Measurements from ENCODE around the gene CATSPERD. TPM values are rescaled to one million over a fixed set of nuclear protein-coding genes. Genes with fewer than 3 reads are reported as not detected.

CATSPERD gene
- total and polyA plus RNA-seq, 2 of the 4 experiments (the other 2 are of a cell fraction) = not detected

GRCh38 chr19:5786593-5787408 is 66.4 kb downstream of the CATSPERD start (continued):
- no peak for TF ChIP-seq MXI1 (IDR thresholded peaks at IDR 0.05; ENCODE audit: borderline replicate concordance, low read depth, low read length)

DNA sequence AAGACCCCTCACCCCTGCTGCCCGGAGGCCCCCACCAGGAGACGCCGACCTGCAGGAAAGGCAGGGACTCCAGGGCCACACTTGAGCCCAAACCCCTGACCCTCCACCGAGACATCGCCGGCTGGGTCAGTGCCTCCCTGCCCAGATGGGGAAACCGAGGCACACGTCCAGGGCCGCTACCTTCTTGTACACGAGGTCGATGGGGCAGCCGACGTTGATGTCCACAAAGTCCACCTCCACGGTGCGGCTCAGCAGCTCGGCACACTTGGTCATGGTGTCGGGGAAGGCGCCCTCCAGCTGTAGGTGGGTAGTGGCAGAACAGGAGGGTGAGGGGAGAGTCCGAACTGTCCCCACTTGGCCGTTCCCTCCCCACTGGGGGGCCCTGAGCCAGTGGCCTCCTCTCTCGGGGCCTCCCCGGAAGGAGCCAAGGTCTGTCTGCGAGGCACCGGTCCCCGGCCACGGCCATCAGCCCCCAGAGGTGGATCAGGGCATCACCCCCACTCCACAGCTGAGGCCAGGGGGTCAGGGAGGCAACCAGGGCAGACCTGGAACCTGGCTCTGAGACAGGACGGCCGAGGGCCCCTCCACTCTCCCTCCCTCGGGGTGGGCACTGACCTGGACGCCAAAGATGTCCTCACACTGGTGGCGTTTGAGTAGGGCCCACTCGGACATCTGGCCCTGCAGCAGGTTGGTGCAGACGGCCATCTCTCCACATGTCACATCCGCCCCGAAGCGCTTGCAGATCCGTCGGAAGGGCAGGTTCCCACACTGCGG is 67.2 kb downstream of the CATSPERD start:
- Histone ChIP-seq H4K5ac (ENCODE audit: low read depth, low read length) (no peak overlapping the region), H2AFZ (replicated peaks; ENCODE audit: low read length, poor library complexity) (no peak overlapping the region), H3K27me3 (ENCODE audit: control insufficient read depth, insufficient read depth, low read length) (no peaks in the 10 kb centered on the region), H4K20me1 (ENCODE audit: insufficient read depth, low read length) (peaks cover 7% of the 10 kb centered on the region), H3K18ac (ENCODE audit: low read depth, low read length) (no peak overlapping the region), H3K4me3 (ENCODE audit: insufficient read depth, low read depth, low read length) (no peak overlapping the region), H3K4ac (ENCODE audit: low read depth, low read length) (no peak overlapping the region), H3K27ac (ENCODE audit: insufficient read depth, low read length) (no peak overlapping the region), H3K56ac (ENCODE audit: extremely low read depth, insufficient read depth, low read length) (no peak overlapping the region), H2AK5ac (ENCODE audit: low read depth, low read length) (no peak overlapping the region), H3K4me1 (ENCODE audit: control insufficient read depth, insufficient read depth, low read length) (0 out of 2 replicates have a peak, but pooled peaks cover 2% of the 10 kb centered on the region), H2BK120ac (ENCODE audit: low read depth, low read length) (no peak overlapping the region), H2BK20ac (ENCODE audit: low read depth, low read length) (no peak overlapping the region), H3K79me1 (ENCODE audit: low read depth in 1 of 2, low read length in 2 of 2) (peaks cover 0 to 11% of the 10 kb centered on the region in 2 experiments; a peak in 2 of 4 replicates), H3K23ac (ENCODE audit: low read depth, low read length) (no peak overlapping the region), H3K9me1 (ENCODE audit: insufficient read depth, low read length) (0 out of 2 replicates have a peak, but pooled peaks cover 3% of the 10 kb centered on the region), H3K4me2 (ENCODE audit: low read depth, low read length) (no peak overlapping the region), H3K36me3 (ENCODE audit: control insufficient read depth, insufficient read depth, low read length) (peaks cover 47% of the 10 kb centered on the region), H2BK15ac (ENCODE audit: low read depth, low read length) (no peak overlapping the region), H4K8ac (ENCODE audit: low read depth in 2 of 2, low read length in 2 of 2) (no peak overlapping the region), H2BK5ac (ENCODE audit: low read depth, low read length, poor library complexity, severe bottlenecking) (no peak overlapping the region), H3K9me3 (ENCODE audit: control insufficient read depth, insufficient read depth, low read length) (no peaks in the 10 kb centered on the region), H2AK9ac (replicated peaks; ENCODE audit: low read depth, low read length, poor library complexity) (no peak overlapping the region), H3K9ac (ENCODE audit: low read depth, low read length) (no peak overlapping the region), H3K14ac (replicated peaks; ENCODE audit: low read depth, low read length) (no peak overlapping the region), H4K91ac (ENCODE audit: insufficient read depth, low read depth, low read length) (no peak overlapping the region)
- 91% methylated on average over 19 of the region's 39 CpGs; no CpG with 5 or more reads in 1 of the 2 experiments for WGBS, 2 experiments (ENCODE audit: extremely low coverage in 2 of 2, insufficient read length in 1 of 2)
- in situ Hi-C loops (cut with MboI; ENCODE audit: low sequenced_read_pairs) (no loop called here), intact Hi-C loops (cut with micrococcal nuclease) (no loop called here), dilution Hi-C loops (cut with HindIII; ENCODE audit: low sequenced_read_pairs, unreplicated experiment) (no loop called here)
- DNase-seq = no peak
- no peak for ATAC-seq (ENCODE audit: low read depth)
- no TSS peak for BruUV-seq (replicated peaks)
- POLR2A ChIA-PET (ENCODE audit: unreplicated experiment) = no interaction called here
- CTCF ChIA-PET = no interaction called here
- TF ChIP-seq CHD1 (IDR thresholded peaks at IDR 0.05; ENCODE audit: low read depth, low read length) = no peak
- TF ChIP-seq NFE2L2 (IDR thresholded peaks at IDR 0.05; ENCODE audit: low read depth, low read length) = no peak
- no peak for TF ChIP-seq ELK1 (IDR thresholded peaks at IDR 0.05; ENCODE audit: borderline replicate concordance, low read depth, low read length)
- no peak for TF ChIP-seq RAD21 (IDR thresholded peaks at IDR 0.05; ENCODE audit: low read length)
- no peak for TF ChIP-seq MAFK (IDR thresholded peaks at IDR 0.05; ENCODE audit: low read depth, low read length)
- no peak for TF ChIP-seq CTCF (conservative IDR thresholded peaks at IDR 0.05; ENCODE audit: low read depth, low read length)
- TF ChIP-seq, protein P1, sequence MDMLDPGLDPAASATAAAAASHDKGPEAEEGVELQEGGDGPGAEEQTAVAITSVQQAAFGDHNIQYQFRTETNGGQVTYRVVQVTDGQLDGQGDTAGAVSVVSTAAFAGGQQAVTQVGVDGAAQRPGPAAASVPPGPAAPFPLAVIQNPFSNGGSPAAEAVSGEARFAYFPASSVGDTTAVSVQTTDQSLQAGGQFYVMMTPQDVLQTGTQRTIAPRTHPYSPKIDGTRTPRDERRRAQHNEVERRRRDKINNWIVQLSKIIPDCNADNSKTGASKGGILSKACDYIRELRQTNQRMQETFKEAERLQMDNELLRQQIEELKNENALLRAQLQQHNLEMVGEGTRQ (IDR thresholded peaks at IDR 0.05; ENCODE audit: low read depth, low read length) = no peak
- no peak for TF ChIP-seq SMC3 (IDR thresholded peaks at IDR 0.05; ENCODE audit: low read depth, low read length)
- no peak for TF ChIP-seq RCOR1 (IDR thresholded peaks at IDR 0.05; ENCODE audit: insufficient replicate concordance, low read length)
